Endothelial cell of umbilical vein (primary cell): ENCODE data around the gene GIMAP2. TPM values are rescaled to one million over a fixed set of nuclear protein-coding genes. Genes with fewer than 3 reads are reported as not detected.

Experiments used
- BruUV-seq: library from RNA; stranded (reverse); fragments of 400-500 nt; replicated peaks from 2 replicates; lab custom pipeline; 2021; lab: Mats Ljungman, UMichigan
- CTCF ChIA-PET: fragments of 300-600, 350-600 bp; sonication (Branson Sonifier 250); formaldehyde crosslinking; loops from one replicate; lab custom pipeline; 2021; ENCODE audit warnings: antibody characterized with exemption, inconsistent platforms; lab: Charles Lee
- POLR2A ChIA-PET: fragments of 300-600, 350-600 bp; sonication (Branson Sonifier 250); formaldehyde crosslinking; loops from one replicate; lab custom pipeline; 2021; ENCODE audit warnings: antibody characterized with exemption, inconsistent platforms; lab: Charles Lee
- DNase-seq: peaks from one replicate; pipeline ENCODE4 v3.0.0-alpha.2; 2011; ENCODE audit warnings: low read depth, low spot score
- FAIRE-seq: peaks from 2 replicates; lab custom pipeline; 2011; peaks lifted over from hg19 to GRCh38; lab: Jason Lieb, UNC
- H2AFZ ChIP-seq: 2 replicates; pipeline ENCODE4 v1.6.0; 2012; ENCODE audit warnings: low read depth, low read length, control low read depth, inconsistent platforms
- H3K27ac ChIP-seq: 2 replicates; pipeline ENCODE4 v1.5.1; 2011; ENCODE audit warnings: low read depth, mild to moderate bottlenecking, control low read depth, low read length, moderate library complexity; ENCODE audit not compliant: insufficient read depth
- H3K27me3 ChIP-seq, 2 experiments: 2 replicates each; pipeline versions ENCODE4 v1.6.0 to v1.6.1; 2011; ENCODE audit warnings: low read length in 2 of 2, mixed read lengths in 1 of 2; ENCODE audit not compliant: control insufficient read depth in 2 of 2, insufficient read depth in 2 of 2
- H3K36me3 ChIP-seq, 2 experiments: 2 replicates in 1 of 2; 3 replicates in 1 of 2; pipeline ENCODE4 v1.5.1; 2011; ENCODE audit warnings: low read length in 2 of 2, mild to moderate bottlenecking in 1 of 2, moderate library complexity in 1 of 2; ENCODE audit not compliant: control insufficient read depth in 2 of 2, insufficient read depth in 2 of 2; ENCODE audit errors: extremely low read depth in 1 of 2
- H3K4me1 ChIP-seq: 3 replicates; pipeline ENCODE4 v1.5.1; 2011; ENCODE audit warnings: mild to moderate bottlenecking, low read length; ENCODE audit not compliant: control insufficient read depth, insufficient read depth; ENCODE audit errors: extremely low read depth
- H3K4me2 ChIP-seq: 2 replicates; pipeline ENCODE4 v1.6.1; 2011; ENCODE audit warnings: low read length, control low read depth, mixed read lengths; ENCODE audit not compliant: insufficient read depth
- H3K4me3 ChIP-seq, 3 experiments: fragments of 200-600 bp in 1 of 3; sonication (generic), shearing (Covaris generic) in 1 of 3; replicated peaks in 1 of 3; 2 replicates each; pipeline ENCODE4 v1.5.1; 2011 to 2016; ENCODE audit warnings: control low read depth in 3 of 3, low read length in 3 of 3, mild to moderate bottlenecking in 2 of 3, inconsistent platforms in 1 of 3, low read depth in 1 of 3, moderate library complexity in 1 of 3; ENCODE audit not compliant: insufficient read depth in 1 of 3
- H3K79me2 ChIP-seq: 2 replicates; pipeline ENCODE4 v1.6.0; 2012; ENCODE audit warnings: low read length, inconsistent platforms; ENCODE audit not compliant: control insufficient read depth, insufficient read depth
- H3K9ac ChIP-seq: replicated peaks from 2 replicates; pipeline ENCODE3; 2011; ENCODE audit warnings: low read length, control low read depth; ENCODE audit not compliant: insufficient read depth; ENCODE audit errors: extremely low read depth
- H3K9me1 ChIP-seq: replicated peaks from 3 replicates; pipeline ENCODE4 v1.6.0; 2011; ENCODE audit warnings: mild to moderate bottlenecking, low read length; ENCODE audit not compliant: control insufficient read depth, insufficient read depth; ENCODE audit errors: extremely low read depth
- H3K9me3 ChIP-seq: replicated peaks from 2 replicates; pipeline ENCODE4 v1.5.1; 2012; ENCODE audit warnings: low read length, inconsistent platforms; ENCODE audit not compliant: control insufficient read depth, insufficient read depth
- H4K20me1 ChIP-seq: replicated peaks from 2 replicates; pipeline ENCODE3; 2011; ENCODE audit warnings: mild to moderate bottlenecking, low read length; ENCODE audit not compliant: control insufficient read depth, insufficient read depth; ENCODE audit errors: extremely low read depth
- EZH2 ChIP-seq: IDR thresholded peaks from 2 replicates; pipeline ENCODE4 v1.6.1; 2012; ENCODE audit warnings: borderline replicate concordance, low read depth, mild to moderate bottlenecking, moderate library complexity, low read length, inconsistent platforms; ENCODE audit not compliant: severe bottlenecking
- GATA2 ChIP-seq: IDR thresholded peaks from 2 replicates; pipeline ENCODE4 v1.7.0; 2011; ENCODE audit warnings: low read depth, mild to moderate bottlenecking, moderate library complexity, mixed read lengths, low read length; ENCODE audit not compliant: insufficient read length, insufficient read depth
- JUN ChIP-seq: IDR thresholded peaks from 2 replicates; pipeline ENCODE4 v1.6.1; 2011; ENCODE audit warnings: borderline replicate concordance, low read depth; ENCODE audit not compliant: insufficient read length, insufficient read depth
- MYC ChIP-seq: IDR thresholded peaks from one replicate; pipeline ENCODE4 v1.6.1; 2011; ENCODE audit warnings: mild to moderate bottlenecking, low read depth, low read length
- POLR2A ChIP-seq: IDR thresholded peaks from 2 replicates; pipeline ENCODE4 v1.6.1; 2012; ENCODE audit warnings: low read depth, mild to moderate bottlenecking, control low read depth, low read length
- POLR2AphosphoS5 ChIP-seq: IDR thresholded peaks from 2 replicates; pipeline ENCODE4 v1.6.1; 2012; ENCODE audit warnings: low read depth, mild to moderate bottlenecking, control low read depth, low read length, moderate library complexity; ENCODE audit not compliant: insufficient read depth
- dilution Hi-C: fragments of 300-500 bp; cut with MboI; formaldehyde crosslinking; loops from one replicate; pipeline ENCODE4 v1.15.0; 2019; ENCODE audit warnings: low sequenced_read_pairs; ENCODE audit not compliant: extremely low pct_ligation_motif_present
- intact Hi-C: fragments of 100-400 bp; cut with micrococcal nuclease; formaldehyde crosslinking; loops from one replicate; pipeline ENCODE4 v1.10.0; 2022
- polyA plus RNA-seq, 4 experiments: library from polyadenylated mRNA; depleted of rRNA in 3 of 4; stranded (reverse) in 3 of 4; unstranded in 1 of 4; fragments of >200 nt; gene quantifications; 2 replicates each; pipeline versions ENCODE4 v1.2.1 to v1.2.3, GENCODE V29; 2011 to 2012; ENCODE audit warnings: missing spikeins in 1 of 4
- total RNA-seq: library from RNA; stranded (reverse); gene quantifications from 2 replicates; pipeline ENCODE4 v1.2.3, GENCODE V29; 2021
- TF ChIP-seq, protein P1 (sequence below), 2 donors: IDR thresholded peaks; 1 replicate in 1 of 2; 2 replicates in 1 of 2; pipeline ENCODE4 v1.5.1; 2011; ENCODE audit warnings: low read length in 2 of 2, mild to moderate bottlenecking in 2 of 2, moderate library complexity in 2 of 2, control low read depth in 1 of 2, inconsistent platforms in 1 of 2, low read depth in 1 of 2; ENCODE audit not compliant: insufficient read depth in 1 of 2; ENCODE audit errors: extremely low read depth in 1 of 2

Gene GIMAP2
- total and polyA plus RNA-seq, 2 donors (not counting 3 experiments of a cell fraction or from before 2014, with no cell fraction given), result 21.3 to 27.9 TPM

DNA sequence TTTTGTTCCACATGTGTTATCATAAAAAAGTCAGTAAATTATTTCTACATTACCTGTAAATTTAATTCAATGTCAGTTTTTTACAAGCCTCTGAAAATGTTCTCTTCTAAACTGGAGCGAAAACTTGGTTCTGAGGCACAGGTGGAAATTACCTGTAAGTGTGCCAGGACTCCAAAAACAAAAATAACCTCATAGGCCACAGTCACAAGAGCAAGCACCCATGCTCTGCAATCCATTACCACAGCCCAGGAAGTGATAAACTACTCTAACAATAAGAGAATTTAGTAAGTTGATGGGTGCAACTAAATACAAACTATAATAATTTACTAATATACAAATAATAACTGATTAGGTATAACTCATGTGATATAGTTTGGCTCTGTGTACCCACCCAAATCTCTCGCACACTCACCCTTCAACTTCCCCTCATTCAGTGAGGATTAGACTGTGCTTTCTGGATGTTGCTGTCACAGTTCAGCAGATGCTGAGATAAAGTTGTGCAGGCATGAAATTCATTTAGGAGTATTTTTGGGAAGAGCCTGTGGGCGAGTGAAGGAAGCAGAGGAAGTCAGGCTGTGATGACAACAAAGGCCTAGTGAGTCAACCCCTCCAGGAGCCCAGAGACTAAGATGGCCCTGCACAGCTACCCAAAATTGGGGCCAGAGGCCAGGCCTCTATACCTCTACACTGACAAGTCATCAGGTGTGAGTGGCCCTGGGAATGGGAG lies 37.0 kb upstream of the GIMAP2 start:
- CTCF ChIA-PET, result no interaction called here
- intact Hi-C loops (no loop called here), dilution Hi-C loops (no loop called here)
- no peak overlapping the region for H3K27ac ChIP-seq
- no peaks in the 10 kb centered on the region for H3K4me1 ChIP-seq
- no peaks in the 10 kb centered on the region for H3K9me3 ChIP-seq
- no peak overlapping the region for H3K4me2 ChIP-seq
- H3K27me3 ChIP-seq, result no peaks in the 10 kb centered on the region
- TF ChIP-seq POLR2AphosphoS5, result no peak
- TF ChIP-seq JUN, result no peak
- no peak for TF ChIP-seq GATA2
- TF ChIP-seq MYC, result no peak
- no peak for TF ChIP-seq POLR2A
- no peak for TF ChIP-seq EZH2
- TF ChIP-seq, protein P1, sequence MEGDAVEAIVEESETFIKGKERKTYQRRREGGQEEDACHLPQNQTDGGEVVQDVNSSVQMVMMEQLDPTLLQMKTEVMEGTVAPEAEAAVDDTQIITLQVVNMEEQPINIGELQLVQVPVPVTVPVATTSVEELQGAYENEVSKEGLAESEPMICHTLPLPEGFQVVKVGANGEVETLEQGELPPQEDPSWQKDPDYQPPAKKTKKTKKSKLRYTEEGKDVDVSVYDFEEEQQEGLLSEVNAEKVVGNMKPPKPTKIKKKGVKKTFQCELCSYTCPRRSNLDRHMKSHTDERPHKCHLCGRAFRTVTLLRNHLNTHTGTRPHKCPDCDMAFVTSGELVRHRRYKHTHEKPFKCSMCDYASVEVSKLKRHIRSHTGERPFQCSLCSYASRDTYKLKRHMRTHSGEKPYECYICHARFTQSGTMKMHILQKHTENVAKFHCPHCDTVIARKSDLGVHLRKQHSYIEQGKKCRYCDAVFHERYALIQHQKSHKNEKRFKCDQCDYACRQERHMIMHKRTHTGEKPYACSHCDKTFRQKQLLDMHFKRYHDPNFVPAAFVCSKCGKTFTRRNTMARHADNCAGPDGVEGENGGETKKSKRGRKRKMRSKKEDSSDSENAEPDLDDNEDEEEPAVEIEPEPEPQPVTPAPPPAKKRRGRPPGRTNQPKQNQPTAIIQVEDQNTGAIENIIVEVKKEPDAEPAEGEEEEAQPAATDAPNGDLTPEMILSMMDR (IDR thresholded peaks at IDR 0.05; ENCODE audit: extremely low read depth in 1 of 2, insufficient read depth in 1 of 2, low read depth in 1 of 2, low read length in 2 of 2), result no peak
- no peak overlapping the region for H3K4me3 ChIP-seq
- POLR2A ChIA-PET, result no interaction called here
- H2AFZ ChIP-seq, result no peak overlapping the region
- BruUV-seq, result no TSS peak
- FAIRE-seq, result no peak
- no peaks in the 10 kb centered on the region for H3K9me1 ChIP-seq
- DNase-seq, result no peak
- no peaks in the 10 kb centered on the region for H3K36me3 ChIP-seq
- H3K79me2 ChIP-seq, result no peaks in the 10 kb centered on the region
- no peak overlapping the region for H3K9ac ChIP-seq
- no peaks in the 10 kb centered on the region for H4K20me1 ChIP-seq
